ENCODE results near the gene CDK4.

DNA sequence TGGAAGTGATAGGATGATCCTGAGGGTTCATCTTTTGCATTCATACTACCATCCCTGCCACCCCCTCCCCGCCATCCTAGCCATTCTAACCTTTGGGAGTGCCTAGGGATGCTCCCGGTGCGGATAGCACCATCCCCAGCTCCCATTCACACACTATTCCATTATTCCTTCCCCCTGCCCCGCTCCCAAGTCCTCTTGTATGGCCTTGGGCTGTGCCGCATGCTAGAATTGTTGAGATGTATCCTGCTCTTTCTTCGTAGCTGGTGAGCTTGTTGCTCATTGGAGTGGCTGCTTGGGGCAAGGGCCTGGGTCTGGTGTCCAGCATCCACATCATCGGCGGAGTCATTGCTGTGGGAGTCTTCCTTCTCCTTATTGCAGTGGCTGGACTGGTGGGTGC, 6.6 kb downstream of the CDK4 start:
- TF ChIP-seq, protein P1, sequence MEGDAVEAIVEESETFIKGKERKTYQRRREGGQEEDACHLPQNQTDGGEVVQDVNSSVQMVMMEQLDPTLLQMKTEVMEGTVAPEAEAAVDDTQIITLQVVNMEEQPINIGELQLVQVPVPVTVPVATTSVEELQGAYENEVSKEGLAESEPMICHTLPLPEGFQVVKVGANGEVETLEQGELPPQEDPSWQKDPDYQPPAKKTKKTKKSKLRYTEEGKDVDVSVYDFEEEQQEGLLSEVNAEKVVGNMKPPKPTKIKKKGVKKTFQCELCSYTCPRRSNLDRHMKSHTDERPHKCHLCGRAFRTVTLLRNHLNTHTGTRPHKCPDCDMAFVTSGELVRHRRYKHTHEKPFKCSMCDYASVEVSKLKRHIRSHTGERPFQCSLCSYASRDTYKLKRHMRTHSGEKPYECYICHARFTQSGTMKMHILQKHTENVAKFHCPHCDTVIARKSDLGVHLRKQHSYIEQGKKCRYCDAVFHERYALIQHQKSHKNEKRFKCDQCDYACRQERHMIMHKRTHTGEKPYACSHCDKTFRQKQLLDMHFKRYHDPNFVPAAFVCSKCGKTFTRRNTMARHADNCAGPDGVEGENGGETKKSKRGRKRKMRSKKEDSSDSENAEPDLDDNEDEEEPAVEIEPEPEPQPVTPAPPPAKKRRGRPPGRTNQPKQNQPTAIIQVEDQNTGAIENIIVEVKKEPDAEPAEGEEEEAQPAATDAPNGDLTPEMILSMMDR (IDR thresholded peaks at IDR 0.05): no peak
- TF ChIP-seq ZFX (IDR thresholded peaks at IDR 0.05; ENCODE audit: borderline replicate concordance): no peak
